GM21825 (cell line): ENCODE results near the gene SLCO1A2.

Experiments
- ATAC-seq: cut with Tn5 transposase; IDR thresholded peaks from one replicate; pipeline ENCODE4 v1.9.1; 2021; ENCODE audit warnings: mild to moderate bottlenecking, moderate library complexity; ENCODE audit not compliant: unreplicated experiment

The SLCO1A2 gene

DNA sequence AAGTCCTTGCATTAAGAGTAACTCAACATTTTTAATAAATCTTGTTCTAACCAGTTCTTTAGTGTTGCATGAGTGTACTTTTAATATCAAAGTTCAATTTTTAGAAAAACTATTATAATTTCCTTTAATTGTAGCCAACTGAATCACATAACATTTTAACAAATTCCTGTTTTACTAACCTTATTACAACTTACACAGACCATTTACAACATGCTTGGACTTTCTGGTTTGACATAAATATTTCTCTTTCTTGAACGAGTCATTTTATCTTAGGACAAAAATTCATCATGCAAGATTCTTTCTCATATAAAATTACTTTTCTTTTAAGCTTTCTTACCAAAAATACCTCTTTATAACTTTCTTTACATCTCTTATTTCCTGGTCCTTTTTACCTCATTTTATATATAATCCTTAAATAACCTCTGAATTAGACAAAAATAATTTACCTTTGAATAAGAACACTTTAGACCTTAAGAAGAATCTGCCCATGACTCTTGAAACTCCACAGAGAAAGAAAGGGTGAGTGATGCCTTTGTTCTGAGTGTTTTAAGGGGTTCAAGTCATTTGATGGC is 3.9 kb downstream of the SLCO1A2 start:
- ATAC-seq = no peak

DNA sequence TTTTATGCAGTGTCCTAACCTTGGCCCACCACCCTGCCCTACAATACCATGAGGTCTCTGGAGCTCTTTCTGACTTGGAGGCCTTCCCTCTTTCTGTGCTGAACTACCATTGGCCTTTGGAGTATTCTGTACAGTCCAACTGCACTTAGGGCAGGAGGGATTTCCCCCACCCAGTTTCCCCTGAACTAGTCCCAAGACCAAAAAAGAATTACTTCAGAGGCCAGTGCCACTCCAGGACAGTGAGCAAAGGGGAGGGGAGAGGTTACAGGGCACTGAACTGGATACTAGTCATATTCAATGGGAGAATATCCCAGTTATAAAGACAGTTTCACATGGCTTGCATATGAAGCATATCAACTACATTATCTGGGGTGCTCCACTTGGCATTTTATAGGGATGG is 6.1 kb downstream of the SLCO1A2 start:
- ATAC-seq = no peak

- ATAC-seq = no peak
These were observed 10.2 kb downstream of the SLCO1A2 start for GRCh38 chr12:21324551-21324950.

DNA sequence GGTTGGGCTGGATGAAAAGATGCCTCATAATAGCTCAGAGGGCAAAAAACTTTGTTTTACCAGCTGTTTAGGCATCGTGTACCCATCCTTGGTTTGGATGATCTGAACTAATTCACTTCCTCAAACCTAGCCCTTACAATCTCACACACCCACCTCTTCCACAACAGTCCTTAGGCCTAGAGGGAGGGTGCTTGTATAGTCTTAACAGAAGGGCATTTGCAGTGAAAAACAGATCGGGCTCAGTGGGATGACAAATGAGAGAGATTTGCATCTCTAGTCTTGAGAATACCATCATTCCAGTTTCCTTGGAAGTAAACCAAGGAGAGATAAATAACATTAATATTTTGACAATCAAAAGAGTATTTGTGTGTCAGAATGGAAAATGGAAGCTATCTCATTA is 11.0 kb downstream of the SLCO1A2 start:
- ATAC-seq = no peak

- no peak for ATAC-seq
These were observed 25.9 kb downstream of the SLCO1A2 start for GRCh38 chr12:21308785-21309184.

- no peak for ATAC-seq
These were observed 29.1 kb downstream of the SLCO1A2 start for GRCh38 chr12:21305661-21306060.

DNA sequence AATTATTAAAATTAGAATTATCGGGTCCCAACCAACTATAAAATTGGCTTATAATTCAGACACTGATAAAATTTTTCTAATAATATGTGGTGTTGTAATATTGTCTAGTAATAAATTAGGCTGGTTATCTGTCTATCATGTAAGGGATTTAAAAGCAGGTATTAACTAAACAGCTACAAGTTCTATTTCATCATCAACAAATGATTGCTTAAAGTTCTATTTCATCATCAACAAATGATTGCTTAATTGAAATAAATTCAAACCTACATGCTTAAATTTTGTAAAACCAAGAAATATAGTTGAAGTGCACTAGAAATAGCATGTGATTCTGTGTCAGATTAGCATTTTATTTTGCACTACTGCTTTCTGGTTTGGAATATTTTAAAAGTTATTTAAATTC is 34.1 kb downstream of the SLCO1A2 start:
- ATAC-seq = no peak

DNA sequence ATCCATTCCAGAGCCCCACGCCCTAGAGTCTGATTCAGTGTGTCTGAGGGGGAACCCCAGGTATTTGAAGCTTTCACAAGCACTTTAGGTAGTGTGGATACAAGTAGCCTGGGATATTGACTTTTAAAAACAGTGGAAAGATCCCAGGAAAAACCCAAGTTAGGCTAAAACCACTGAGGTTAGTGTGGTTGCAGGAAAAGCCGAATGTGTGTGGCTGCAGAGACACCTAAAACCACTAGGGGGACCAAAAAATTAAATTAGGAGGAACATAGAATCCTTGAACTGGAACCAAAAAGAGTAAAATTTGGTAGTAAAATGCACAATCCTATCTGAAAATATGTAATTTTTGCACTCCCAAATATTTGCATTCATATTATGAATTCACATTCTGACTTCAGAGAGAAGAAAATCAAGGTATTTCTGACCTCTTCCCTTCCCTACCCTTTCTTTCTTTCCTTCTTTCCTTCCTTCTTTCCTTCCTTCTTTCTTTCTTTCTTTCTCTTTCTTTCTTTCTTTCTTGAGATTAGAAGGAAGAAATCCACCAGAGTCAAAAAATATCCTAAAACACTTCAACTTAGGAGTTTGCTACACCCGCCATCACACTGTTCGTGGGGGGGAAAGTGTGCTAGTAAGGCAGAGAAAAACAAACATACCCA is 37.8 kb downstream of the SLCO1A2 start:
- ATAC-seq = no peak

GRCh38 chr12:21296348-21296747 is 38.4 kb downstream of the SLCO1A2 start:
- ATAC-seq = no peak

DNA sequence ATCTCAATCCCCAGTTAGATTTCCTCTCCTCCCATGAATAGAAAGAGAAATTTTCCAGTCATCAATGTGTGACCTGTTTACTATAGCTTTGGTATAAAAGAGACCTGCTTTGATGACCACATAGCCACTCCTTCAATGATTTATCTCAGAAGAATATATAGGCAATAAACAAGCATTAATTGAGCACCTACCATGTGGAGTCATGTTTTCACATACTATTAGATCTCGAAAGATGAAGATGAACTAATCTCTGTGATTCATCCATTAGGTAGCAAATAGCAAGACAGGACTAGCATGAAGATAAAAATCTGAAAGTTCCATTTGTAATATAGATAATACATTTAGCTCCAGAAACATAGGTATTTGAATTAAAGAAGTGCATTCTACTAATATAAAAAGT is 40.5 kb downstream of the SLCO1A2 start:
- ATAC-seq = no peak

DNA sequence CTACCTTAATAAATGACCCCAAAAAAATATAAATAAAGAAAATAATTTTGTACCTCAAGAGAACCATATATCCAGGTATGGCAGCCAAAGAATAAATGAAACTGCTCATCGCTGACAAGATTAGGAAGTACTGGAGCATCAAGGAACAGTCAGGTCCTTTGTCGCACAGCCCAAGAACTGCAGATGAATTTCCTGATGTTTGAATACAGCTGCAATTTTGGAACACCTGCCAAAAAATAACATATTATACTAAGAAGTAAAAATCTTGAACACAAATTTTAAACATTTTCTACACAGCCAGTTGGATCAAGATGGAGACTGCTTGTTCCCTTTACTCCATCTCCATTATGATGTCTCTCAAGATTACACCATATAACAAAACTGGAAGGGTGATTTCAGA is 42.6 kb downstream of the SLCO1A2 start:
- no peak for ATAC-seq

DNA sequence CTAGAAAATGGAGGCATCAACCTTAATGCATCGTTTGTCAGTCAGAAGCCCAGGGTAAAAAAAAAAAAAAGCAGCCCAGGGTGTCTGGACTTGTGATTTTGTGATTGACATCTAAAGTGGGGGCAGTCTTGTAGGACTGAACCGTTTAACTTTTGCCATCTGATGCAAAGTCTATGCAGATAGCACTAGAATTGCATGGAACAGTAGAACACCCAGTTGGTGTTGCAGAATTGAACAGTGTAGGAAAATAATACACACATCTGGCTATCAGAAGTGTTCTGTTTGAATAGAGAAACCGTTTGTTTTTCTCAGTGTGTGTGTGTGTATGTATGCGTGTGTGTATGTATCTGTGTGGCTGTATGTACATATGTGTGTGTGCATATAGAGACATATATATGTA is 45.0 kb downstream of the SLCO1A2 start:
- no peak for ATAC-seq

- ATAC-seq = no peak
These were observed 57.9 kb downstream of the SLCO1A2 start for GRCh38 chr12:21276826-21277225.

DNA sequence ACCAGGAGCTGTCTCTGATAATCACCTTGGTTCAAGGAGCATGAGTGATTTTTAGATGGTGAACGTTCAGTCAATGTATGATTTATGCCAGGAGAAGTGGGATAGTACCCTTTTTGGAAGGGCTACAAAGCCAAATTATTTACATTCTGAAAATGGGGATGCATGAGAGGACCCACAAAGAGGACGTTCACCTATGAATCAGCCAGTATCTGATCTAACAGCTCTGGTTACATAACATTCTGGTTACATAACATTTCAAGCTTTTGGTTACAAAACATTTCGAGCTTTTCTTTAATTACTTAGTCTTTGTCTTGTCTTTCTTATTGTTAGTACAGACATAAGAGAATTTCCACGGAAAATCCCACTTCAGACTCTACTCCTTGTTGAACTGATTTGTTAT is 68.8 kb downstream of the SLCO1A2 start:
- no peak for ATAC-seq

DNA sequence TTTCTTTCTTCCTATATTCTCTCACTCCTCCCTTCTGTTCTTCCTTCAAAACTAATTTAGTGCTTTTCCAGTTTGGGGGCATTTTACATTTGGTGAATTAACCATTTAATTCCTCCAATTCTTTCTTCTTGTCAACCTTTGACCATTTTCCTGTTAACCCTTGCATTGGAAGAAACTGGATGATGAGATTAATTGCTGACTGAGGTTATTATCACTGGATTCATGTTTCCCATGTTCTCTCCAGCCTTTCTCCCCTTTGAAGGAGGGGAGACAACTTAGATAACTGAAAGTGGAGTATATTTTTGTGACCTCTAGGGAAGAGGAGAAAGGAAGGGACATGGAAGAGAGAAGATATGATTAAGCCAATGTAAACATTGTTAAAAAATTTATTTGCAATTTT is 70.5 kb downstream of the SLCO1A2 start:
- no peak for ATAC-seq

GRCh38 chr12:21257172-21257571 is 77.5 kb downstream of the SLCO1A2 start:
- ATAC-seq = no peak

GRCh38 chr12:21252070-21252469 is 82.6 kb downstream of the SLCO1A2 start:
- no peak for ATAC-seq

DNA sequence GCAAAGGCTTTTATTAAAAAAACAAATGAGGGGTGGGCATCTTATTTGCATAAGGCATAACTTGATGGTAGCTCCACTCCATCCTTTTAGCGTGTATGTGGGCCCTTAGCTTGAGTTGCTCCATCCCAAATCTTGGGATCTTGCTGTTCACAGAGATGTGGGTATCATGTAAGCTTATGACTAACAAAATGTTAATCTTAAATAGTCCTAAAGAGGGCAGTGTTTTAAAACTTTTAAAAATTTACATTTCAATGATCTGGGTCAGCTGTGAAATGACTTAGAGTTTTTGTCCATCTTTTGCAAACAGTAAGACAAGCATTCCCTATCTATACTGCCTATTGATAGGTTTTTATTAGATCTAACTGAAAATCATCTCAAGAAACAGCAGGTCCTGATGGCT is 86.0 kb downstream of the SLCO1A2 start:
- no peak for ATAC-seq

DNA sequence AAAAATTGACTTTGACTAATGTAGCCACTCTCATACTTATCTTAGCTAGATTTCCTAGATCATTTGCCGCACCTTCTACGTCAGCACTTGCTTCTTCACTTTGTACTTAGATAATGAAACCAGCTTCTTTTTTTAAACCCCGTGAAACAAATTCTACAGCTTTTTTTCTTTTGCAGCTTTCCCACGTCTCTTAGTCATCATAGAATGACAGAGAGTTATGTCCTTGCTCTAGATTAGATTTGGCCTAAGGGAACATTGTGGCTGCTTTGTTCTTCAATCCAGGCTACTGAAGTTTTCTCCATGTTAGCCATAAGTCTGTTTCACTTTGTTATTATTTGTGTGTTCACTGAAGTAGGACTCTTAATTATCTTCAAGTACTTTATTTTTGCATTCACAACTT is 94.9 kb downstream of the SLCO1A2 start:
- ATAC-seq = no peak

DNA sequence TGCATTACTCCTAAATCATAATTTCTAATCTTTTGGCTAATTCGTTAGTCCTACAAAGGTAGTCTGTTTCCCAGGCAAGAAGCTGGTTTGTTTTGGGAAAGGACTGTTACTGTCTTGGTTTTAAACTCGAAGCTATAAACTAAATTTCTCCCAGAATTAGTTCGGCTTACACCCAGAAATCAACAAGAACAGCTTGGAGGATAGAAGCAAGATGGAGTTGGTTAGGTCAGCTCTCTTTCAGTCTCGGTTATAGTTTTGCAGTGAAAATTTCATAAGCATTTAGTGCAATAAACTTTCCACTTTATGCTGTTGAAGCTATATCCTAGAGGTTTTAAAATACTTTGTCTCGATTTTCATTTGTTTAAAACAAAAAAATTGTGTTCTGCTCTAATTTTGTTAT is 100.3 kb downstream of the SLCO1A2 start:
- ATAC-seq = no peak

DNA sequence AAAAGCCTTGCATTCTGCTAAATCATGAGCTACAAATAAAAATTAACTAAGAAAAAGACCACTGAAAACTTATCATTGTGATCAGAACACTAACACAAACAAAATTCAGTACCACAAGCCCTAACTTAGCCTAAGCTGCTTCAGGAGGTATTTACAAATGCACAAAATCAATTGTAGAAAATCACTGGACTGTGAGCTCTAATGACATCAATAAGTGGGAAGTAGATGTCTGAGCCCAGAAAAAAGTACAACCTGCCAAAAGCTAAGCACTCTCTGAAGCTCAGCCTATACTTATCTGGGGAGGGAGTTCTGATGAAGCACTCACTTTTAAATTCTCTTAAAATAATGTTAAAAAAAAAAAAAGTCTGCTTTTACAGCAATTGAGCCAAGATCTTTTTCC is 110.8 kb downstream of the SLCO1A2 start:
- ATAC-seq = no peak

DNA sequence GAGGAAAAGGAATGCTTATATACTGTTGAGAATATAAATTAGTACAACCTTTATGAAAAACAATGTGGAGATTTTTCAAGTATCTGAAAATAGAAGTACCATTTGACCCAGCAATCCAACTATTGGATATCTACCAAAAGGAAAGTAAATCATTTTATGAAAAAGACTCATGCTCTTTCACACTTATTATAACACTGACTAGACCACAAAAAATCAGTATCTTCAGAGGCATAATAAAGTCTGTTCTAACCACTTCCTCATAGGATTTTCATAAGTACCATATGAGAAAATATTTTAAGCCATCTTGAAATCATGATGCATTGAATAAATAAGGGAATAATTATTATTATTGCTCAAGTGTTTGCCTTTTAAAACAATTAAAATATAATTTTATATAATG is 112.9 kb downstream of the SLCO1A2 start:
- ATAC-seq = no peak

DNA sequence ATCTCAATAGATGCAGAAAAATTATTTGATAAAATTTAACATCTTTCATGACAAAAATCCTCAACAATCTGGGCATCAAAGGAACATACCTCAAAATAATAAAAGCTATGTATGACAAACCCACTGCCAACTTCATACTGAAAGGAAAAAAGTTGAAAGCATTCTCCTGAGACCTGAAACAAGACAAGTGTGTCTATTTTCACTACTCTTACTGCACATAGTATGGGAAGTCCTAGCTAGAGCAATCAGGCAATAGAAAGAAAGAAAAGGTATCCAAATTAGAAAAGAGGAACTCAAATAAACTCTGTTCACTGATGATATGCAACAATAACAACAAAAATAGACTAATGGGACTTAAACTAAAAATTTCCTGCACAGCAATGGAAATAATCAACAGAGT is 113.6 kb downstream of the SLCO1A2 start:
- ATAC-seq = no peak
